Lung (tissue), 12 donors: ENCODE results near the gene NPAS3. TPM values are rescaled to one million over a fixed set of nuclear protein-coding genes. Genes with fewer than 3 reads are reported as not detected.

Experiments
- ATAC-seq: fragments of 200-7000 bp; cut with Tn5 transposase; one replicate; pipeline ENCODE4 v1.9.1; 2020; ENCODE audit warnings: moderate number of reproducible peaks; ENCODE audit not compliant: insufficient read depth, low FRiP score
- DNase-seq, 3 donors: peaks; one replicate each; pipeline ENCODE4 v3.0.0-alpha.2; 2013 to 2017
- H3K27ac ChIP-seq, 2 donors: one replicate each; pipeline ENCODE4 v1.5.1; 2013; ENCODE audit warnings: mild to moderate bottlenecking in 2 of 2, moderate library complexity in 2 of 2, control low read depth in 1 of 2, inconsistent platforms in 1 of 2, low read depth in 1 of 2, low read length in 1 of 2
- H3K27me3 ChIP-seq, 3 donors: one replicate each; pipeline ENCODE4 v1.5.1; 2013; ENCODE audit warnings: low read length in 2 of 3; ENCODE audit not compliant: control insufficient read depth in 3 of 3, insufficient read depth in 3 of 3
- H3K36me3 ChIP-seq, 4 donors: one replicate each; pipeline ENCODE4 v1.5.1; 2013; ENCODE audit warnings: low read length in 4 of 4, mild to moderate bottlenecking in 1 of 4, moderate library complexity in 1 of 4; ENCODE audit not compliant: control insufficient read depth in 4 of 4, insufficient read depth in 4 of 4
- H3K4me1 ChIP-seq, 5 donors: one replicate each; pipeline ENCODE4 v1.5.1; 2013; ENCODE audit warnings: low read length in 5 of 5, mild to moderate bottlenecking in 2 of 5, moderate library complexity in 1 of 5; ENCODE audit not compliant: control insufficient read depth in 5 of 5, insufficient read depth in 5 of 5
- H3K4me3 ChIP-seq: one replicate; pipeline ENCODE4 v1.5.1; 2013; ENCODE audit warnings: mild to moderate bottlenecking, control low read depth, moderate library complexity
- H3K9ac ChIP-seq, 2 donors: one replicate each; pipeline ENCODE4 v1.5.1; 2013; ENCODE audit warnings: low read length in 2 of 2, control low read depth in 1 of 2; ENCODE audit not compliant: insufficient read depth in 1 of 2
- H3K9me3 ChIP-seq, 4 donors: one replicate each; pipeline ENCODE4 v1.5.1; 2013; ENCODE audit warnings: low read length in 3 of 4, mild to moderate bottlenecking in 1 of 4, moderate library complexity in 1 of 4; ENCODE audit not compliant: control insufficient read depth in 4 of 4, insufficient read depth in 3 of 4
- WGBS, 2 donors: extraction: QIAGEN DNeasy Blood & Tissue Kit; methylation state at CpG; one replicate each; pipeline ENCODE4 v1.1.7; 2013; 5-methylcytosine and 5-hydroxymethylcytosine counted together
- polyA plus RNA-seq, 2 donors: library from polyadenylated mRNA; stranded (reverse); fragments of 200-250 nt; gene quantifications; one replicate each; pipeline ENCODE4 v1.2.1, GENCODE V29; 2013
- total RNA-seq, 2 donors: library from RNA; depleted of rRNA in 1 of 2; stranded (reverse); fragments of >200 nt in 1 of 2; gene quantifications; one replicate each; pipeline ENCODE4 v1.2.1, GENCODE V29; 2014 to 2021
- TF ChIP-seq, protein P1 (sequence below): IDR thresholded peaks from 2 replicates; pipeline ENCODE4 v1.5.1; 2012; ENCODE audit warnings: mild to moderate bottlenecking; ENCODE audit errors: control extremely low read depth, extremely low read depth
- donor health status: control.
- donor health status: control.
- donor health status: Bipolar disorder and iron deficiency.
- donor health status: healthy.
- donor health status: DM: yes; HTN: yes; CAD: no.

NPAS3 gene
- total and polyA plus RNA-seq, 4 donors, result 0.13 to 0.48 (median 0.33) TPM

- TF ChIP-seq, protein P1, sequence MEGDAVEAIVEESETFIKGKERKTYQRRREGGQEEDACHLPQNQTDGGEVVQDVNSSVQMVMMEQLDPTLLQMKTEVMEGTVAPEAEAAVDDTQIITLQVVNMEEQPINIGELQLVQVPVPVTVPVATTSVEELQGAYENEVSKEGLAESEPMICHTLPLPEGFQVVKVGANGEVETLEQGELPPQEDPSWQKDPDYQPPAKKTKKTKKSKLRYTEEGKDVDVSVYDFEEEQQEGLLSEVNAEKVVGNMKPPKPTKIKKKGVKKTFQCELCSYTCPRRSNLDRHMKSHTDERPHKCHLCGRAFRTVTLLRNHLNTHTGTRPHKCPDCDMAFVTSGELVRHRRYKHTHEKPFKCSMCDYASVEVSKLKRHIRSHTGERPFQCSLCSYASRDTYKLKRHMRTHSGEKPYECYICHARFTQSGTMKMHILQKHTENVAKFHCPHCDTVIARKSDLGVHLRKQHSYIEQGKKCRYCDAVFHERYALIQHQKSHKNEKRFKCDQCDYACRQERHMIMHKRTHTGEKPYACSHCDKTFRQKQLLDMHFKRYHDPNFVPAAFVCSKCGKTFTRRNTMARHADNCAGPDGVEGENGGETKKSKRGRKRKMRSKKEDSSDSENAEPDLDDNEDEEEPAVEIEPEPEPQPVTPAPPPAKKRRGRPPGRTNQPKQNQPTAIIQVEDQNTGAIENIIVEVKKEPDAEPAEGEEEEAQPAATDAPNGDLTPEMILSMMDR, result no peak
- Histone ChIP-seq H3K27me3 (no peaks in the 10 kb centered on the region), H3K9ac (no peak overlapping the region), H3K36me3 (no peaks in the 10 kb centered on the region), H3K27ac (no peak overlapping the region), H3K4me3 (no peak overlapping the region), H3K9me3 (no peaks in the 10 kb centered on the region), H3K4me1 (peaks cover 0 to 2% (median 0%) of the 10 kb centered on the region in 5 donors)
- DNase-seq (no peak), ATAC-seq (no peak)
- 40 to 47% methylated on average over 3 of the region's 3 CpGs for WGBS, 2 donors
Observed at GRCh38 chr14:33414041-33414440, 475.4 kb downstream of the NPAS3 start.

DNA sequence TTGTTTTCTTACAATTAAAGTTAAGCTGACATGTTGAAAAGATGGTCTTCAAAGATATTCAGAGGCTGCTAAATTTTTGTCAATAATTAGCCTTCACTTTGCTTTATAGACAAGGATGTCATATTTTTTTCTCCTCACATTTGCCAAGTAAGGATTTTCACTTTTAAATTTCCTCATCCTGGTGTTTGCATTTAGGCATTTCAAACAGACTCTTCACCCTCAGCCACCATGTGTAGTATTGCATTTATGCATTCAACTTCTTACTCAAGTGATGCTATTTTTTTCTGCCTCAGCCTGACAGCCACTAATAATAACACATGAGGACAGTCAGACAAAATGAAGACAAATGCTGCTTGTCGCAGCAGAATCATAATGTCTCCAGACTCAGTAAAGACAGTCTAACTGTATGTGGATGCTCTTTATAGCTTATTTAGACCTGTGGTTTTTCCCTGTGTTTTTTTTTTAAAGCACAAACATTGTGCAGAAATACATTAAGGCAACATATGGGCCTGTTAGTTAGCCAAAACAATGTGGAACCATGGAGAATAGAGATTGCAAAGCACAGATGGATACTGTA, 481.5 kb downstream of the NPAS3 start:
- WGBS, 2 donors, result 80 to 92% methylated on average over 1 of the region's 1 CpG

DNA sequence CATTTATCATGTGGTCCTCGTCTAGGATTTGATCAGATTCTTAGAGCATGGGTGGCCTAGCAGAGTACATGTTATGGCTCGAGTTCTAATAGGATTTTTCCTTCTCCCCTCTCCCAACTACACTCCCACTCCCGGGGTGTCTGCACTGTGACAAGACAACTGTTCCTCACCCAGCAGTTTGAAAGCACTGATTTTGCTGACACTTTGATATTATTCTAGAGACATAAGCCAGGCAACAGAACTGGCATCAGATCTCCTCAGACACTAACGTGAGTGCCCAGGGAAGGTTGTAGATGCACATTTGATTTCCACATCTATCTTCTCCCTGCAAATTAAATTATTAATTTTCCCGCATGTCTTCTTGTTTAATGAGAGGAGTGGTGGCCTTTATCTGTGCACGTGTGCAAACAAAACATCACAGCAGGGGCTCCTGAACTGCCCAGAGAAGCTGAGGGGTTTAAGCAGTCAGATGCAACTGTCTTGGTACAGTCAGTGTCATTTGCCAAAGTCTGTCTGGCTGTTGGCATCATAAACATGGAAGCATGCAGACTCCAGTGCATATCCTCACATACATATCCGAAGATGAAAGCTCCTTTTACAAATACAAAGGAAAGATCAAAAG, 491.8 kb downstream of the NPAS3 start:
- 81 to 90% methylated on average over 7 of the region's 7 CpGs for WGBS, 2 donors
- TF ChIP-seq, protein P1, result no peak
- ATAC-seq (no peak), DNase-seq (no peak)
- Histone ChIP-seq H3K9ac (no peak overlapping the region), H3K4me3 (no peak overlapping the region), H3K9me3 (no peaks in the 10 kb centered on the region), H3K27me3 (peaks cover 0 to 5% (median 4%) of the 10 kb centered on the region in 3 donors), H3K27ac (no peak overlapping the region), H3K36me3 (no peaks in the 10 kb centered on the region), H3K4me1 (no peaks in the 10 kb centered on the region)

More for the DNA sequence above, 481.5 kb downstream of the NPAS3 start:
- Histone ChIP-seq H3K27me3 (peaks cover 0 to 2% (median 0%) of the 10 kb centered on the region in 3 donors), H3K4me3 (no peak overlapping the region), H3K27ac (no peak overlapping the region), H3K4me1 (peaks cover 0 to 3% (median 0%) of the 10 kb centered on the region in 5 donors), H3K36me3 (no peaks in the 10 kb centered on the region), H3K9me3 (no peaks in the 10 kb centered on the region), H3K9ac (no peak overlapping the region)
- ATAC-seq (no peak), DNase-seq (no peak)
- TF ChIP-seq, protein P1, result no peak
